Caco-2 (cell line): ENCODE data around the gene CFD. TPM values are rescaled to one million over a fixed set of nuclear protein-coding genes. Genes with fewer than 3 reads are reported as not detected.

ENCODE experiments used
- BruUV-seq: library from RNA; stranded (reverse); fragments of 400-500 nt; replicated peaks from 2 replicates; lab custom pipeline; 2021; lab: Mats Ljungman, UMichigan
- CTCF ChIA-PET: fragments of 300-600 bp; sonication (Branson Sonifier 250); formaldehyde crosslinking; loops from one replicate; lab custom pipeline; 2022; ENCODE audit warnings: antibody characterized with exemption; lab: Charles Lee
- POLR2A ChIA-PET: fragments of 300-600 bp; sonication (Branson Sonifier 250); formaldehyde crosslinking; loops from one replicate; lab custom pipeline; 2022; ENCODE audit warnings: antibody characterized with exemption; lab: Charles Lee
- DNase-seq, 2 experiments: peaks; one replicate each; pipeline versions ENCODE4 v3.0.0 to v3.0.0-alpha.2; 2020 to 2022
- H3K27me3 ChIP-seq: replicated peaks from 2 replicates; pipeline ENCODE4 v1.6.0; 2011; ENCODE audit warnings: low read length; ENCODE audit not compliant: control insufficient read depth, insufficient read depth
- H3K36me3 ChIP-seq: 2 replicates; pipeline ENCODE4 v1.5.1; 2011; ENCODE audit warnings: low read length; ENCODE audit not compliant: control insufficient read depth, insufficient read depth
- H3K4me1 ChIP-seq: fragments of 250-450 bp; sonication (Bioruptor Pico); 2 replicates; pipeline ENCODE4 v1.5.1; 2020; ENCODE audit warnings: mild to moderate bottlenecking
- H3K4me3 ChIP-seq: 2 replicates; pipeline ENCODE4 v1.5.1; 2011; ENCODE audit warnings: low read depth, mild to moderate bottlenecking, control low read depth, low read length
- H3K9me3 ChIP-seq: fragments of 250-450 bp; sonication (Bioruptor Pico); 2 replicates; pipeline ENCODE4 v1.5.1; 2020; ENCODE audit warnings: mild to moderate bottlenecking, moderate library complexity
- H3K27ac Mint-ChIP-seq: one replicate; pipeline ENCODE4 v1.8.0; 2022; ENCODE audit warnings: mixed read lengths; ENCODE audit not compliant: unreplicated experiment
- H3K27me3 Mint-ChIP-seq: one replicate; pipeline ENCODE4 v1.8.0; 2022; ENCODE audit warnings: mixed read lengths; ENCODE audit not compliant: insufficient read depth, unreplicated experiment
- H3K36me3 Mint-ChIP-seq: one replicate; pipeline ENCODE4 v1.8.0; 2022; ENCODE audit warnings: mild to moderate bottlenecking, mixed read lengths; ENCODE audit not compliant: insufficient read depth, unreplicated experiment
- H3K4me1 Mint-ChIP-seq: one replicate; pipeline ENCODE4 v1.8.0; 2022; ENCODE audit warnings: low read depth, mixed read lengths; ENCODE audit not compliant: unreplicated experiment
- H3K4me3 Mint-ChIP-seq: one replicate; pipeline ENCODE4 v1.8.0; 2022; ENCODE audit warnings: mild to moderate bottlenecking, moderate library complexity, mixed read lengths; ENCODE audit not compliant: unreplicated experiment
- H3K9me3 Mint-ChIP-seq: one replicate; pipeline ENCODE4 v1.8.0; 2022; ENCODE audit warnings: mixed read lengths; ENCODE audit not compliant: unreplicated experiment
- intact Hi-C: fragments of 100-400 bp; cut with micrococcal nuclease; formaldehyde crosslinking; loops from one replicate; pipeline ENCODE4 v1.10.0; 2022; ENCODE audit not compliant: unreplicated experiment
- total RNA-seq: library from RNA; stranded (reverse); gene quantifications from 2 replicates; pipeline ENCODE4 v1.2.3, GENCODE V29; 2022
- TF ChIP-seq, protein P1 (sequence below), 2 experiments: fragments of 200-600 bp in 1 of 2; IDR thresholded peaks; 1 replicate in 1 of 2; 2 replicates in 1 of 2; pipeline versions ENCODE4 v1.5.1 to v1.8.0; 2011 to 2022; ENCODE audit warnings: antibody characterized with exemption in 1 of 2, control low read depth in 1 of 2, inconsistent platforms in 1 of 2, low read depth in 1 of 2, low read length in 1 of 2, mild to moderate bottlenecking in 1 of 2, moderate library complexity in 1 of 2; ENCODE audit not compliant: insufficient read depth in 1 of 2, severe bottlenecking in 1 of 2, unreplicated experiment in 1 of 2

CFD gene
- total RNA-seq, 1 experiment from 2014 or later: 6.1 TPM

DNA sequence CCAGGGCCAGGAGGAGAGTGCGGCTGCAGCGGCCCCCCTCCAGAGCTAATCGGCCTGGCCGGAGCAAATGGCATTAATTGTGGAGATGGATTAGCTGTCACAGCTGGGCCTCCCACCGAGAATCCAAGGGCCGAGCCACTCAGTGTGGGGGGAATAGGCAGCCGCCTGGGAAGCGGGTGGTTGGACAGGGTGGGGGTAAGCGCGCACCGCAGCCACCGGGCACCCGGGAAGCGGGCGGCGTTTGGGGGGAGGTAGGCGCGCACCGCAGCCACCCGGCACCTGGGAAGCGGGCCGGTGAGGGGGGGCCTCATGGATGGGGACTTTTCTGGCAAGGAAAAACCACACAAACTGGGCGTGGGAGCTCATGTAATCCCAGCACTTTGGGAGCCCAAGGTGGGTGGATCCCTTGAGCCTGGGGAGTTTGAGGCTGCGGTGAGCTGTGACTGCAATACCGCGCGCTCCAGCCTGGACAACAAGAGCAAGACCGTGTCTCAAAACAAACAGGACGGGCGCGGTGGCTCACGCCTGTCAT lies 43.9 kb downstream of the CFD start:
- H3K36me3 Mint-ChIP-seq: peaks cover 20% of the 10 kb centered on the region

DNA sequence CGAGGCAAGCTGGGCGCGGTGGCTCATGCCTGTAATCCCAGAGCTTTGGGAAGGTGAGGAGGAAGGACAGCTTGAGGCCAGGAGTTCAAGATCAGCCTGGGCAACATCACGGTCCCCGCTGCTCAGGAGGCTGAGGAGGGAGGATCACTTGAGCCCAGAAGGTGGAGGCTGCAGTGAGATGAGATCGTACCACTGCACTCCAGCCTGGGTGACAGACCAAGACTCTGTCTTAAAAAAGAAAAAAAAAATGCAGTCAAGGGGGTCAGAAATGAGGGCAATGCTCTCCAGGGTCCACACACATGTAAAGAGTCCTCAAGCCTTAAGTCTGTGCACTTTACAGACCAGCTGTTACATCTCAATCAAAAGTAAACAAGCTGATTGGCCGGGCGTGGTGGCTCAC lies 45.1 kb downstream of the CFD start:
- intact Hi-C loops: no loop called here
- POLR2A ChIA-PET: no interaction called here
- Histone ChIP-seq H3K27me3 (no peaks in the 10 kb centered on the region), H3K9me3 (no peaks in the 10 kb centered on the region), H3K36me3 (no peaks in the 10 kb centered on the region), H3K4me1 (no peaks in the 10 kb centered on the region; the same call in 1 of the 2 replicates), H3K4me3 (no peak overlapping the region)
- no TSS peak for BruUV-seq
- H3K36me3 Mint-ChIP-seq: peaks cover 20% of the 10 kb centered on the region
- H3K4me1 Mint-ChIP-seq: peaks cover 3% of the 10 kb centered on the region
- no peak overlapping the region for H3K27ac Mint-ChIP-seq
- TF ChIP-seq, protein P1, sequence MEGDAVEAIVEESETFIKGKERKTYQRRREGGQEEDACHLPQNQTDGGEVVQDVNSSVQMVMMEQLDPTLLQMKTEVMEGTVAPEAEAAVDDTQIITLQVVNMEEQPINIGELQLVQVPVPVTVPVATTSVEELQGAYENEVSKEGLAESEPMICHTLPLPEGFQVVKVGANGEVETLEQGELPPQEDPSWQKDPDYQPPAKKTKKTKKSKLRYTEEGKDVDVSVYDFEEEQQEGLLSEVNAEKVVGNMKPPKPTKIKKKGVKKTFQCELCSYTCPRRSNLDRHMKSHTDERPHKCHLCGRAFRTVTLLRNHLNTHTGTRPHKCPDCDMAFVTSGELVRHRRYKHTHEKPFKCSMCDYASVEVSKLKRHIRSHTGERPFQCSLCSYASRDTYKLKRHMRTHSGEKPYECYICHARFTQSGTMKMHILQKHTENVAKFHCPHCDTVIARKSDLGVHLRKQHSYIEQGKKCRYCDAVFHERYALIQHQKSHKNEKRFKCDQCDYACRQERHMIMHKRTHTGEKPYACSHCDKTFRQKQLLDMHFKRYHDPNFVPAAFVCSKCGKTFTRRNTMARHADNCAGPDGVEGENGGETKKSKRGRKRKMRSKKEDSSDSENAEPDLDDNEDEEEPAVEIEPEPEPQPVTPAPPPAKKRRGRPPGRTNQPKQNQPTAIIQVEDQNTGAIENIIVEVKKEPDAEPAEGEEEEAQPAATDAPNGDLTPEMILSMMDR (IDR thresholded peaks at IDR 0.05; ENCODE audit: insufficient read depth in 1 of 2, low read depth in 1 of 2, low read length in 1 of 2, severe bottlenecking in 1 of 2, unreplicated experiment in 1 of 2): no peak
- H3K27me3 Mint-ChIP-seq: no peaks in the 10 kb centered on the region
- DNase-seq: no peak
- CTCF ChIA-PET: interaction anchor here (0.6 kb wide), 1 partner anchor 137 kb away, joined by 3 read pairs; no protein-coding TSS in a partner anchor
- no peaks in the 10 kb centered on the region for H3K9me3 Mint-ChIP-seq
- no peak overlapping the region for H3K4me3 Mint-ChIP-seq

More for the DNA sequence above, 43.9 kb downstream of the CFD start:
- Mint-ChIP-seq H3K4me3 (no peak overlapping the region), H3K27ac (no peak overlapping the region), H3K4me1 (no peaks in the 10 kb centered on the region), H3K9me3 (no peaks in the 10 kb centered on the region), H3K27me3 (no peaks in the 10 kb centered on the region)
- POLR2A ChIA-PET: no interaction called here
- no peak for DNase-seq
- Histone ChIP-seq H3K9me3 (no peaks in the 10 kb centered on the region), H3K4me3 (no peak overlapping the region), H3K4me1 (no peaks in the 10 kb centered on the region), H3K36me3 (no peaks in the 10 kb centered on the region), H3K27me3 (no peaks in the 10 kb centered on the region)
- intact Hi-C loops: no loop called here
- CTCF ChIA-PET: interaction anchor here (1.0 kb wide), 1 partner anchor 296 kb away, joined by 3 read pairs; no protein-coding TSS in a partner anchor
- BruUV-seq: no TSS peak
- TF ChIP-seq, protein P1 (IDR thresholded peaks at IDR 0.05; ENCODE audit: insufficient read depth in 1 of 2, low read depth in 1 of 2, low read length in 1 of 2, severe bottlenecking in 1 of 2, unreplicated experiment in 1 of 2): no peak

DNA sequence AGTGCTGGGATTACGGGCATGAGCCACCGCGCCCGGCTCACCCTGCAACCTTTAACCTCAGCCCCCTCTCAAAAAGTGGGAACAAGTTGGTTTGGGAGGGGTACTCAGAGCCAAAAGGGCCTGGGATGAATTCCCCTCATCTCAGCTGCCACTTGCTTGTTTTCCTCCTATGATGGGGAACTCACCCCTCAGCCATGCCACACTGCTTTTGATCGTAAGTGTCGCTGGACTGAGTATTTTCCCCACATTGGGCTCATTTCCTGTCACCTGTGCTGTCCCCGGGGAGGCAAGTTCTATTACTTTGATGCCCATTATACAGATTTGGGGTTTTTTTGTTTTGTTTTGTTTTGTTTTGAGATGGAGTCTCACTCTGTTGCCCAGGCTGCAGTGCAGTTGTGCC lies 47.0 kb downstream of the CFD start:
- Histone ChIP-seq H3K27me3 (no peaks in the 10 kb centered on the region), H3K9me3 (no peaks in the 10 kb centered on the region), H3K4me1 (no peaks in the 10 kb centered on the region; the same call in 1 of the 2 replicates), H3K4me3 (no peak overlapping the region), H3K36me3 (no peaks in the 10 kb centered on the region)
- Mint-ChIP-seq H3K36me3 (peaks cover 20% of the 10 kb centered on the region), H3K27ac (no peak overlapping the region), H3K4me1 (peaks cover 7% of the 10 kb centered on the region), H3K4me3 (no peak overlapping the region), H3K9me3 (no peaks in the 10 kb centered on the region), H3K27me3 (no peaks in the 10 kb centered on the region)
- intact Hi-C loops: no loop called here
- ChIA-PET POLR2A (no interaction called here), CTCF (no interaction called here)
- DNase-seq: no peak
- TF ChIP-seq, protein P1 (IDR thresholded peaks at IDR 0.05; ENCODE audit: insufficient read depth in 1 of 2, low read depth in 1 of 2, low read length in 1 of 2, severe bottlenecking in 1 of 2, unreplicated experiment in 1 of 2): no peak
- BruUV-seq: no TSS peak
